ENCODE results near the gene DGAT2L6. TPM values are rescaled to one million over a fixed set of nuclear protein-coding genes. Genes with fewer than 3 reads are reported as not detected.
"Not testable (repeated sequence)": the region's sequence is repeated elsewhere in the genome, so short reads cannot be mapped to it uniquely, and the experiment has no call there.

Gene DGAT2L6
- total RNA-seq, 1 experiment from 2014 or later, result not detected

- H3K27ac ChIP-seq, result peak overlapping the region; percentile 93
- peaks cover 62% of the 10 kb centered on the region for H3K4me1 ChIP-seq (replicated peaks)
- H3K36me3 ChIP-seq, result peaks cover 6% of the 10 kb centered on the region; the same call in 1 of the 2 replicates
- H3K4me3 ChIP-seq, result no peak overlapping the region
- H3K9me3 ChIP-seq (replicated peaks), result no peaks in the 10 kb centered on the region
- H3K27me3 ChIP-seq (replicated peaks), result no peaks in the 10 kb centered on the region
- DNase-seq (ENCODE audit: low read depth in 1 of 2, low spot score in 2 of 2), result no peak
These were observed 8.0 kb upstream of the DGAT2L6 start for GRCh38 chrX:70169281-70169680.

DNA sequence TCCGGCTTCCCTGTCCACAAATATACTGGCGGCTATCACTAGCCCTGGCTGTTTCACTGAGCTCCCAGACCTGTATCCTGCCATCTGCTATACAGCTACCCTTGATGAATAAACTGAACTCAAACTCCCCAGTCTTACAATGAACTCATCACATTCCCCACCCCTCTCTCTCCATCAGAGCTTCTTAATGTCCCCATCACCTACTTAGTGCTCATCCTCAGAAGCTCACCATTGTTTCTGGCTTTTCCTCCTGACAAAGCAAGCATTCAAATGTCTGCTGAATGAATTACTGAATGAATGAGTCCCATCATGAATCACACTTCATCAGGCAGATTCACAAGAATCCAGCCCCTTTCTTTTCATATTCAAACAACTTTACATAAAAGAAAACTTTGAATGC is 5.7 kb upstream of the DGAT2L6 start:
- Histone ChIP-seq H3K27ac (no peak overlapping the region), H3K4me1 (replicated peaks) (peaks cover 67% of the 10 kb centered on the region), H3K4me3 (no peak overlapping the region), H3K27me3 (replicated peaks) (no peaks in the 10 kb centered on the region), H3K36me3 (no peaks in the 10 kb centered on the region), H3K9me3 (replicated peaks) (no peaks in the 10 kb centered on the region)
- no peak for DNase-seq (ENCODE audit: low read depth in 1 of 2, low spot score in 2 of 2)

- no peak overlapping the region for H3K27ac ChIP-seq
These were observed 5.1 kb upstream of the DGAT2L6 start for GRCh38 chrX:70172221-70172620.

GRCh38 chrX:70172964-70173363 is 4.3 kb upstream of the DGAT2L6 start:
- Histone ChIP-seq H3K4me3 (no peak overlapping the region), H3K27ac (no peak overlapping the region), H3K27me3 (replicated peaks) (no peaks in the 10 kb centered on the region), H3K9me3 (replicated peaks) (no peaks in the 10 kb centered on the region), H3K36me3 (no peaks in the 10 kb centered on the region), H3K4me1 (replicated peaks) (peaks cover 60% of the 10 kb centered on the region)
- no peak for DNase-seq (ENCODE audit: low read depth in 1 of 2, low spot score in 2 of 2)

More at GRCh38 chrX:70172221-70172620, 5.1 kb upstream of the DGAT2L6 start:
- DNase-seq (ENCODE audit: low read depth in 1 of 2, low spot score in 2 of 2), result no peak
- Histone ChIP-seq H3K9me3 (replicated peaks) (no peaks in the 10 kb centered on the region), H3K36me3 (no peaks in the 10 kb centered on the region), H3K4me1 (replicated peaks) (peaks cover 67% of the 10 kb centered on the region), H3K4me3 (no peak overlapping the region), H3K27me3 (replicated peaks) (no peaks in the 10 kb centered on the region)

DNA sequence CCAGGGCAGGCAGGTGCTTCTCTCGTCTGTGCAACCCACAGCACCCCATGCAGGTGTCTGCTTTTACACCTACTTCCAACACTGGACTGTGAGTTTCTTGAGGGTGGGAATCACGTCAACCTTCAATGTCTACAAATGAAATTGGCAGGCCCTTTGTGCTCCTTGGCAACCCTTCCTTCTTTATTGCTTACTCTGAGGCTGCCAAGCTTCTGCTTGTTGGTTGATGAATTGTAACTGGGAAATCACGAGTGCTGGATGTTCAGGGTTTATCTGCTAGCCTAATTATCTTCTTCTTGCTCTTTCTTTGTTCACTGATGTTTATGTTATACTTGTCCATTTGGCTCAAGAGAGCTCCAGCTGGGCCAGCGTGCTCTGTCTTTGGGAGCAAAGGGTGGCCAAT is 2.5 kb upstream of the DGAT2L6 start:
- no peaks in the 10 kb centered on the region for H3K27me3 ChIP-seq (replicated peaks)
- H3K4me1 ChIP-seq (replicated peaks), result peaks cover 44% of the 10 kb centered on the region
- DNase-seq (ENCODE audit: low read depth in 1 of 2, low spot score in 2 of 2), result no peak
- H3K36me3 ChIP-seq, result no peaks in the 10 kb centered on the region
- H3K27ac ChIP-seq, result peak overlapping the region; percentile 43
- H3K9me3 ChIP-seq (replicated peaks), result no peaks in the 10 kb centered on the region
- H3K4me3 ChIP-seq, result no peak overlapping the region

DNA sequence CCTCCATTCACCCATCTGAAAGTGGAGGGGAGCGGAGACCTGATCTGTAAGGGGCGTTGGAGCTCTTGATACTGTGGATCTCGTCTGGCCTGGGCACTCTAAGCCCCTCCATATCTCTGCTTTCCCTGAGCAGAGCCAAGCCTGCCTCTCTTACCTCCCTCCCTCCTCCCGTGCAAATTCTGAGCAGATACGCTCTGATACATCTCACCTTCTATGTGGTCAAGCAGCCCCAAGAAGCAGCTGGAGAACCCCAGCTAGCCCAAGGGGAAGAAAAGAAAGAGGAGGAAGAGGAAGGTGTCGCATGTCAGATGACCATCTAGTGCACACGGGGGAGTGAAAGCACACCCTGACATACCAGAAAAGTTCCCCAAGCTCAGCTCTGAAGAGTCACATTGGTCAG is 1.9 kb upstream of the DGAT2L6 start:
- Histone ChIP-seq H3K27me3 (replicated peaks) (no peaks in the 10 kb centered on the region), H3K36me3 (no peaks in the 10 kb centered on the region), H3K4me3 (no peak overlapping the region), H3K27ac (0 out of 2 replicates have a peak overlapping the region, but pooled peaks have one; percentile 43), H3K4me1 (replicated peaks) (peaks cover 44% of the 10 kb centered on the region), H3K9me3 (replicated peaks) (no peaks in the 10 kb centered on the region)
- no peak for DNase-seq (ENCODE audit: low read depth in 1 of 2, low spot score in 2 of 2)

DNA sequence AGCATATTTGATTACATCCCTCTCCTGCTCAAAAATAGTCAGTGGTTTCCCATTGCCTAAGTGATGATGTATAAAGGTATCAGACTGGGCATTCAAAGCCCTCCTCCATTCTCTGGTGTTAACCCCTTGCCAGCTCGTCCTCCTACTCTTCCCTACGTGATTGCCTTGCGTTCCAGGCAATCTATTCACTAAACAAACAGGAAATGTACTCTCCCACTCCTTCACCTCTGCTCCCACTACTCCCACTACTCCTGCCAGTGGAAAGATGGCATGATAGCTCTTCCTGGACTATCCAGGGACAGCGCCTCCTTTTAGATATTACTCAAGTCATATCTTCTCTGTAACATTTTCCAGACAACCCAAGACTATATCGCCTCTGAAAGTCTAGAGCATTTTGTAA is 5.8 kb downstream of the DGAT2L6 start:
- Histone ChIP-seq H3K4me3 (no peak overlapping the region), H3K27ac (no peak overlapping the region), H3K4me1 (replicated peaks) (no peaks in the 10 kb centered on the region), H3K36me3 (no peaks in the 10 kb centered on the region), H3K9me3 (replicated peaks) (no peaks in the 10 kb centered on the region), H3K27me3 (replicated peaks) (no peaks in the 10 kb centered on the region)
- DNase-seq (ENCODE audit: low read depth in 1 of 2, low spot score in 2 of 2), result no peak

DNA sequence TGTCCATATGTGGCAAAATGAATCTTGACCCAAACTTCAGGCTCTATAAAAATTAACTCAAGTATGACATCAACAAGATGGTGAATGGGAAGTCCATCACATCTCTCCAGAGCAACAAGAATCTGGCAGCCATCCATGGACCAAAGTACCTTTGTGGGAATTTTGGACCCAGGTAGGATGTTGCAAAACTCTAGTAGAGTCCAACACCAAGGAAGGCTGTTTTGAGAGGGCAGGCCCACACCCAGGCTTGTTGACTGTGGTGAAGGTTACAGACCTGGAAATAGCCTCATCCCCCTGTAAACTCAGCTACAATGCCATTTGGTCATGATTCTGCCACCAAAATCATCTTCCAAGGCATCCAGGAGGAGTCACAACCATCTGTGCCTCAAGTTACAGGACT is 12.9 kb downstream of the DGAT2L6 start:
- no peak for DNase-seq (ENCODE audit: low read depth in 1 of 2, low spot score in 2 of 2)
- Histone ChIP-seq H3K4me1 (replicated peaks) (no peaks in the 10 kb centered on the region), H3K27ac (no peak overlapping the region), H3K9me3 (replicated peaks) (no peaks in the 10 kb centered on the region), H3K27me3 (replicated peaks) (no peaks in the 10 kb centered on the region), H3K36me3 (no peaks in the 10 kb centered on the region), H3K4me3 (no peak overlapping the region)

- no peaks in the 10 kb centered on the region for H3K4me1 ChIP-seq (replicated peaks)
- H3K9me3 ChIP-seq (replicated peaks), result no peaks in the 10 kb centered on the region
- H3K27ac ChIP-seq, result no peak overlapping the region
- H3K4me3 ChIP-seq, result no peak overlapping the region
- no peaks in the 10 kb centered on the region for H3K27me3 ChIP-seq (replicated peaks)
- H3K36me3 ChIP-seq, result no peaks in the 10 kb centered on the region
- DNase-seq (ENCODE audit: low read depth in 1 of 2, low spot score in 2 of 2), result peak; percentile 9 to 46
These were observed 19.9 kb downstream of the DGAT2L6 start for GRCh38 chrX:70196961-70197720.

DNA sequence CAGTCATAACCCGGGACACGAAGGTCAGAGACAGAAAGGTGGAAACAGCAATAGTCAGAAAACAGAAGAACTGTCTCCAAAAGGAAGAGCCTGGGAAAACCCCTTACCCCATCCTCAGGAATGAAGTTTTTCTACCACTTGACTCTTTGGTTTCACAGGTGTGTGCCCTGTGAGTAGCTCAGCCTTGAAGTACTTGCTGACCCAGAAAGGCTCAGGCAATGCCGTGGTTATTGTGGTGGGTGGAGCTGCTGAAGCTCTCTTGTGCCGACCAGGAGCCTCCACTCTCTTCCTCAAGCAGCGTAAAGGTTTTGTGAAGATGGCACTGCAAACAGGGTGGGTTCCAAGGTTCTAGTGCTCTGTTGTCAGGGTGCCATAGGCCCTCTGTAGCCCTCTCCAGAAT is 24.4 kb downstream of the DGAT2L6 start:
- Histone ChIP-seq H3K36me3 (no peaks in the 10 kb centered on the region), H3K9me3 (replicated peaks) (no peaks in the 10 kb centered on the region), H3K27me3 (replicated peaks) (no peaks in the 10 kb centered on the region), H3K4me3 (no peak overlapping the region), H3K27ac (no peak overlapping the region), H3K4me1 (replicated peaks) (no peaks in the 10 kb centered on the region)
- no peak for DNase-seq (ENCODE audit: low read depth in 1 of 2, low spot score in 2 of 2)

- DNase-seq (ENCODE audit: low read depth in 1 of 2, low spot score in 2 of 2), result no peak
- no peaks in the 10 kb centered on the region for H3K36me3 ChIP-seq
- H3K27me3 ChIP-seq (replicated peaks), result no peaks in the 10 kb centered on the region
- no peak overlapping the region for H3K4me3 ChIP-seq
- no peak overlapping the region for H3K27ac ChIP-seq
- no peaks in the 10 kb centered on the region for H3K9me3 ChIP-seq (replicated peaks)
- H3K4me1 ChIP-seq (replicated peaks), result no peaks in the 10 kb centered on the region
These were observed 31.2 kb downstream of the DGAT2L6 start for GRCh38 chrX:70208479-70208878.

GRCh38 chrX:70209570-70209969 is 32.3 kb downstream of the DGAT2L6 start:
- not testable (repeated sequence) for H3K27me3 ChIP-seq (replicated peaks); H3K27ac ChIP-seq; DNase-seq (ENCODE audit: low read depth in 1 of 2, low spot score in 2 of 2); H3K4me3 ChIP-seq; H3K4me1 ChIP-seq (replicated peaks); H3K9me3 ChIP-seq (replicated peaks); H3K36me3 ChIP-seq

DNA sequence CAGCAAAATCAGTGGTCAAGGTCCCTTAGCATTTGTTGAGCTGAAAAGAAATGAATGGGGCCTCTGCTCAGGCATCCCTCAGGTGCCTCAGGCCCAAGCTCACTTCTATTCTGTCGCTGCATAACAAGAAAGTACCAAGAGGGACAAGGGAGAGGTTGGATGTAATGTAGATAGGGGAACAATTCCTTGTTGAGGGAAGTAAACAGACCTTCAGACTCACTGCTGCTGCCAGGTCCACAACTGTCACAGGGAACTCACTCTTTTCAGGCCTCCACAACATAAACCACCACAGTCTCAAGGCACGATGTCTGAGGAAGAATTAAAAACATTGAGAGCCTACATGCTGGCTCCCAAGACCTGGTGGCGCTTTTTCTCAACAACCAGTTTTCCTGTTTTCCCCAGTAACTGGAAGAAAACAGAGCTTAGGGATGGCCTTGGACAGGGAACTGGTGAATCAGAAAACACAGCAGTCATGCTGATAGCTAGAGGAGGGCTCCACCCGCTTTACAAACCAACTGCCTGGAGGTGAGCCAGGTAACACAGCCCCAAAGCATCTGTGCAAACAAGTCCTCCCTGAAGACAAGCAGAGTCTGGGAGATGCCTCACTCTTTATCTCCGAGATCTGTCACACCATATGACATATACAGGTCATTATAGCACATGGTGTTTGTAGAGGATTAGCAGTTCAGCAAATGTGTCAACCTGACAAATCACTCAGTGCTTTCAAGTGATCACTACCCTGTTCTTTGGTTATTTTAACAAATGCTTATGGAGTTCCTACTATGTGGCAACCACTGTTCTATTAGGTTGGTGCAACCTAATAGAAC is 42.9 kb downstream of the DGAT2L6 start:
- no peak overlapping the region for H3K4me3 ChIP-seq
- H3K27ac ChIP-seq, result no peak overlapping the region
- no peaks in the 10 kb centered on the region for H3K4me1 ChIP-seq (replicated peaks)
- no peaks in the 10 kb centered on the region for H3K27me3 ChIP-seq (replicated peaks)
- no peak for DNase-seq (ENCODE audit: low read depth in 1 of 2, low spot score in 2 of 2)
- H3K9me3 ChIP-seq (replicated peaks), result no peaks in the 10 kb centered on the region
- H3K36me3 ChIP-seq, result no peaks in the 10 kb centered on the region

DNA sequence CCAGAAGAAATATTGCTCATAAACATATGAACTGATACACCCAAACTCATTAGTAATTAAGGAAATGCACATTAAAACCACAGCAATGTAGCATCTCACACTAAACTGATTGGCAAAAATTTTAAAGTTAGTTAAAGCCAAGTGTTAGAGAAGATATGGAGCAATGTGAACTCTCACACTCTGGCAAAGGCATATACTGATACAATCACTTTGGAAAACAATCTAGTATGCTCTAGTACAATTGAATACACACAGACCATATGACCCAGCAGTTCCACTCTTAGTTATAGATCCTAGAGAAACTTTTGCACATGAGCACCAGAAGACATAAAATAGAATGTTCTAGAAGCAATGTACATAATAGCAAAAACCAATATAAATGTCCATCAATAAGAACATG is 48.8 kb downstream of the DGAT2L6 start:
- Histone ChIP-seq H3K4me3 (no peak overlapping the region), H3K4me1 (replicated peaks) (no peaks in the 10 kb centered on the region), H3K9me3 (replicated peaks) (no peaks in the 10 kb centered on the region), H3K27ac (no peak overlapping the region), H3K27me3 (replicated peaks) (no peaks in the 10 kb centered on the region), H3K36me3 (no peaks in the 10 kb centered on the region)
- DNase-seq (ENCODE audit: low read depth in 1 of 2, low spot score in 2 of 2), result no peak
